DLD1 (cell line): ENCODE measurements around the gene YIPF1.

Experiments used
- in situ Hi-C: cut with HindIII; loops from 2 replicates; pipeline ENCODE4 v1.10.0; 2017; ENCODE audit warnings: low sequenced_read_pairs

YIPF1 gene

DNA sequence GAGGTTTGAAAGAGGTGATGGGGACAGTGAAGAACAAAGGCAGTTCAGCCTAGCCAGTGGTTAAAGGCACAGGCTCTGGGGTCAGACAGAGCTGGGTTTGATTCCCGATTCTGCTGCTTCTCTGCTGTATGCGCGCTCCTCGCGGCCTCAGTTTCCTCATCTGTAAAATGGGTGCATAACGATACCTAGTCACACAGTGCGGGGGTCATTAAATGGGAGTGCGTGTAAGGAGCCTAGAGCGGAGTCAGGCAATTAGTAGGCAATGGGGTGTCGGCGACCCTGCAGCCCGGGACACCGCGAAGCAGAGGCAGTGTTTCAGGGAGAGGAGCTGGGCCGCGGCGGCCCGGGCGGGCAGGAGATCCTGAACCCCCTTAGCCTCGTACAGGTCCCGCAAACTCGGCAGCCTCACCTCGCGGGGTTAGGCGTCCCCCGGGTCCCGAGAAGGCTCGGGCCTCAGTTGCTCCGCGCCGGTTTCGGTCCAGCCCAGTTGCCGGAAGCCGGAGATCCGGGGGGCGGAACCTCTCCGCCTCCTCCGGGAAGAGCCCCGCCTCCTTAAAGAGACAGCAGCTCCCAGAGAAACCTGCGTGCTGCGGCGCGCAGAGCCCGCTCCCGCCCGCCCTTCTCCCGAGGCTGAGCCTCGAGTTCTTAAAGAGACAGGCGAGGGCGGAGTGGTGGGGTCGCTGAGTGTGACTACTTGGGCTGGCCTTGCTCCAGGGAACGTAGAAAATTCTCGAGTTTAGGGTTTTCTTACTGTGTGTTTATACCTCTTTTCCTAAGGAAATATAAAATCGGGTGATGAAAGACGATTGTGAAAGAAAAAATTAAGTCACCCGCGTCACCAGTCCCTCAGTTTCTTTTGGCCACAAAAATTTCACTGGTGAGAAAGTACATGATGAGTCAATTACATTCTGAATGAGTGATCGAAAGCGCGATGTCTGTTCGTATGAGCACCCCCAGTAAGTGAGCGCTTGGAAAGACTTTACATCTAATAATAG lies at the start of gene YIPF1:
Gene YIPF1 (minus strand): TSS at position 494 of the 995 bp plus-strand sequence. CDS start 860 bp downstream, outside the sequence.
- in situ Hi-C loops = no loop called here

DNA sequence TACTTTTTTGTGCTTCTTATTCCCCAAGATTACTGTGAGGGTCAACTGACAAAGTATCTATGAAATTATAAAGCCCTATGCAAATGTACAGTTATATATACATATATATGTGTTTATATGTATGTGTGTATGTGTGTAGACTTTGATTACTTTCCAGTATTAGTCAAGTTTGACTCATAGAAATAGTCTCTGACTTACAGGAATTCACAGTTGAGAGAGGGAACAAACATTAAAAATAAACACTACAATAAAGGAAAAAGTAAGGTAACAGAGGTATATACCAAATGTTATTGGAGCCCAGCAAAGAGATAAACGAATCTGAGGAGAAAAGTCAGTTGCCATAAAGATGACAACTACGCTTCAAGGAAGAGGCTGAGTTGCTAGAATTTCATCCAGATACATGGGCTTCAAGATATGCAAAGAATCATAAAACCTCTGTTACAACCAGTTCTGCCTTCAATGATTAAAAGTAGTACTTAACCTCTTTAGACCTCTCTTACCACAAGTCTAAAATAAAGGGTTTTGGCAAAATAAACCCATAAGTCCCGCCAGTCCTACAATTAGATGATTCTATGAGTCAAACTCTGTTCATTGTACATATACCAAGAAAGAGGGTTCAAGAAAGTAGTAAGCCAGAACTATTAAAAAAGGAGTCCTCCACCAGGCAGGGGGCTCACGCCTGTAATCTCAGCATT lies 48.7 kb upstream of the YIPF1 start:
- in situ Hi-C loops = no loop called here

DNA sequence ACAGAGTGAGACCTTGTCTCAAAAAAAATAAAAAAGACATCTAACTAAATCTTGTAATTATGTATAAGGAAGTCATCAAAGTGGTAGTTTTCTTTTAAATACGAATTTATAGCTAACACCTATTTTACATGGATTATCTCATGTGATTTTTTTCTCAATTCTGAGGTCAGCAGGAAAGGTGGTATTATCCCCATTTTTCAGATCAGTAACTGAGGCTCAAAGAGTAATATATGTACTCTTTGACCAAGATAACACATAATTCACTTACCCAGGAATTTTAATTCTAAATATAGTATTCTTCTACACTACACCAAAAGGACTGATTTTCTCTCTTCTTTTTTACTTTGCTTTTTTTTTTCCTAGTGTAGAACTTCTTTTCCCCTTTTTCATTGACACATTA lies 46.8 kb upstream of the YIPF1 start:
- in situ Hi-C loops = no loop called here

DNA sequence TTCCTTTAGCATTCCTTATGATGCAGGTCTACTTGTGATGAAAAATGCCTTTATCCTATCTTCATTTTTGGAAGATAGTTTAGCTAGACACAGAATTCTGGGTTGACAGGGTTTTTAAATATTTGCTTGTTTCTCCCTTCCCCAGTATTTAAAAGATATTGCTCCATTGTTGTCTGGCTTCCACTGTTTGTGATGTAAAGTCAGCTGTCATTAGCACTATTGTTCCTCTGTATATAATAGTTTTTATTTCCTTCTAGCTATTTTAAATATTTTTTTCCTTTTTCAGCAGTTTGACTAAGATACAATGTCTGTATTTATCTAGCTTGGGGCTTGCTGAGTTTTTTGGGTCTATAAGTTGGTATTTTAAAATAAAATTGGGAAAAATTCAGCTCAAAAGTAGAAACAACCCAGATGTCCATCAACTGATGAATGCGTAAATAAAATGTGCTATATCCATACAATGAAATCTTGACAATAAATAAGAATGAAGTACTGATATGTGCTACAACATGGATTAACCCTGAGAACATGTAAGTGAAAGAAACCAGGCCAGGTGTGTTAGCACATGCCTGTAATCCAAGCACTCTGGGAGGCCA lies 44.7 kb upstream of the YIPF1 start:
- in situ Hi-C loops = no loop called here

DNA sequence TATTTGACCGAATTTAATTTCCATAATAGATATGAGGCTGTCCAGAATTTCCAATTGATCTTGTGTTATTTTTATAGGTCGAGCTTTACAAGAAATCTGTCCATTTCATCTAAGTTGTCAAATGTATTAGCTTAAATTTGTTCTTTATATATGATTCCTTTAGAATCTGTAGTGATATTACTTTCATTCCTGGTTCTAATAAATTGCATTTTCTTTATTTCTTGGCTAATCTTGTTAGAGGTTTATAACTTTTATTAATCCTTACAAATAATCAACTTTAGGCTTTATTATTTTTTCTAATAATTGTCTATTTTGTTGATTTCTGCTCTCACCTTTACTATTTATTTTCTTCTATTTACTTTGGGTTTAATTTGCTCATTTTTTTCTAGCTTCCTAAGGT lies 41.9 kb upstream of the YIPF1 start:
- in situ Hi-C loops = no loop called here

DNA sequence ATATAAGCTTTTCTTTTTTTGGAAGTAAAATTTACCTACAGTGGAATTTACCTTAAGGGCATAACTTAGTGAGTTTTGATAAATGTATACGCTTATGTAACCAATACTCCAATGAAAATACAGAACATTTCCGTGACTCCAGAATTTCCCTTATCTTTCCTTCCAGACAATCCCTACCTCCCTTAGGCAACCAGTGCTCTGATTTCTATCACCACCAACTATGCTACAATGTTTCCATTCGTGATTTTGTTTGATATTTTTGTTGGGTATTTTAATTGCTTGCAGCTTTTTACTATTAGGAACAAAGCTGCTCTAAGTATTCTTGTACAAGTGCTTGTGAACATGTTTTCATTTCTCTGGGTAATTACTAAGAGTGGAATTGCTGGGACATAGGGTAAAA lies 41.3 kb upstream of the YIPF1 start:
- in situ Hi-C loops = no loop called here

DNA sequence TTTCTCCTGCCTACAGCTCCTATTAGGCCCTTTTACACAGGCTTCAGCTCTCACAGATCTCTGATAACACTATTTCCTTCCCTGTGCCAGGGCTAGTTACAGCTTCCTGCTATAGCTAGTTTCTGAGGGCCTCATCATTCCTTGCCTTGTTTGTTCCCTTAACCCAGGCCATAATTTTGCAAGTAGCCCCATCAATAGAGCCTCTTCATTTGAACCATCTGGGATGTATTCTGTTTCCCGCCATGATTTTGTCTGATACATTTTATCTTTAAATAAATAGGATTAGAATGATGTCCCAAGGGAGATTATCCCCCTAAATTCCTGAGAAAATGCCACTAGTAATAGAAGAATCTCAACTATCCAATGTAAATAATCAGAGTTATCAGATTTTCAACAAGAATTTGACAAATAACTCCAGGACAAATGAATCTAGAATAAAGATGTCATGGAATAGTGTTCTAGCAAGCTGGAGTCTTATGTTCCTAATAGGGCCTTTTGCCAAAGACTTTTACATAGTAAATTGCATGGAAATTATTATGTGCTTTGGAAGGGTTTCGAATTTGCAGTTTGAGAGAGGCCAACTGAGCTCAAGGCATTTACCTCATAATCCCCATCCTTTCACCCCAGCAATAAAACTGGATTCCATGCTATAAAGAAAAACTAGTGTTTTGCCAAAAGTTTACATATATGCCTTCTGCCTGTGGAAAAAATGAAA lies 39.8 kb upstream of the YIPF1 start:
- in situ Hi-C loops = no loop called here

DNA sequence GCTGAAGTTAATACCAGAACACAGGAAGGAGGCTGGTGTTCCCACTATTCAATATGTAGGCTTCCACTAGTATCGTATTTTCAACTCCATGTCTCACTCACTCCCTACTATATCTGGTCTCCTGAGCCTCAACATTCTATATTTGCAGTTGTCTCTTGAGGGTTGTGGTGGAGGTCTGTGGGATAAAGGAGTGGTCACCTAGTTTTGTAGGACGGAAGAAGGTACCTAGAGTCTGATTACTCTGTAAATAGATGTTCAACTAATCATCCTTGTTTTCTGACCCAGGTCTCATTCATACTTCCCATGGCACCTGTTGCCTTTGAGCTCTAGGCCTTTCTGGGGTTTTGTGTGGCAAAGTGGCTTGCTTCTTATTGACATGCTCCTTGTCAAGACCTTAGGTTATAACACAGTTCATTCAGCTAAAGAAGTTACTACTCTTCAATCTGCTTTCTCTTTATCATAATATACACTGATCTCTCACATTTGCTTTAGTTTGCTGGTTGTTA lies 37.8 kb upstream of the YIPF1 start:
- in situ Hi-C loops = no loop called here

DNA sequence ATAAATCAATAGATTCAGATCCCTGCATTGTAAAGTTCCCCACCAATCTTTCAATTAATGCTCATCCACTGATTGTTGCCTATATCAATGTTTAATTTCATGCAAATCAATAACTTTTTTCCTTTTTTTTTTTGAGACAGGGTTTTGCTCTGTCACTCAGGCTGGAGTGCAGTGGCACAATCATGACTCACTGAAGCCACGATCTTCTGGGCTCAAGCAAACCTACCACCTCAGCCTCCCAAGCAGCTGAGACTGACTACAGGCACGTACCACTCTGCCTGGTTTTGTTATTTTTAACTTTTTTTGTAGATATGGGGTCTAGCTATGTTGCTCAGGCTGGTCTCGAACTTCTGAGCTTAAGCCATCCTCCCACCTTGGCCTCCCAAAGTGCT lies 30.1 kb upstream of the YIPF1 start:
- in situ Hi-C loops = no loop called here

DNA sequence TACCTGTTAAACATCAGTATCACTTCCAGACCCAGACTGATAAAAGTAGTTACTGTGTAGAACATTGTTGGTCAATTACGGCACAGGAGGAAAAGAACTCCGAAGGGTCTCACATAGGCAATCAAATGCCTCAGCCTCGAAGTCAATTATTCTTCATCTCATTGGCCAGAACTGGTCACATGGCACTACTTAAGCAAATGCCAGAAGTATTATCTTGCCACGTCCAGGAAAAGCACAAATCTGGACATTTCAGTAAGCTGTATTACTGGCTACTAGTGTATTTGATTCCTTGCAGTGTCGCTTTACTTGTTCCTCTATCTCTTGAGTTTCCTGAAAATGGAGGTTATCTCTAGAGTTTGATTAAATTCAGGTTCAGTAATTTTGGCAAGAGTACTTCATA lies 28.7 kb upstream of the YIPF1 start:
- in situ Hi-C loops = no loop called here

DNA sequence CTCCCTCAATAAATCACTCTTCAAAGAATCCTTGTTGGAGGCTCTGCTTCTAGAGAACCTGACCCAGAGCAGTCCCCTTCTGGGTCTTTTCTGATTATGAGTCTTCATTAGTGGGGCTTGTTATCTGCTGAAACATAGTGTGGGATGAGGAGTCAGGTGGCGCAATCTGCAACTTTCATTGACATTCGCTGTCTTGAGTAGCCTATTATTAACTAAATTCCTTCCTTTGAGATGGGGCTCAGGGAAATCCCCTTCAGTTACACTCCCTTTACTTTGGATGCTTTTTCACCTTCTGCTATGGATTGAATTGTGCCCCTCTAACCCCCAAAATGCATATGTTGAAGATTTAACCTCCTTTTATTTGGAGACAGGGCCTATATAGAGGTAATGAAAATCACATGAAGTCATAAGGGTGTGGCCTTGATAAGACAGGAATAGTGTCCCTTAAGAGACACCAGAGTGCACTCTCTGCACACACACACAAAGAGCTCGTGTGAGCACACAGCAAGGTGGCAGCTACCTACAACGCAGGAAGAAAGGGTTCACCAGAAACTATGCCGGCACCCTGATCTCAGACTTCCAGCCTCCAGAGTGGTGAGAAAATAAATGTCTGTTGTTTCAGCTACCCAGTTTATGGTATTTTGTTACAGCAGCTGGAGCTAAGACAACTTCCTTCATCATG lies 23.9 kb upstream of the YIPF1 start:
- in situ Hi-C loops = no loop called here

DNA sequence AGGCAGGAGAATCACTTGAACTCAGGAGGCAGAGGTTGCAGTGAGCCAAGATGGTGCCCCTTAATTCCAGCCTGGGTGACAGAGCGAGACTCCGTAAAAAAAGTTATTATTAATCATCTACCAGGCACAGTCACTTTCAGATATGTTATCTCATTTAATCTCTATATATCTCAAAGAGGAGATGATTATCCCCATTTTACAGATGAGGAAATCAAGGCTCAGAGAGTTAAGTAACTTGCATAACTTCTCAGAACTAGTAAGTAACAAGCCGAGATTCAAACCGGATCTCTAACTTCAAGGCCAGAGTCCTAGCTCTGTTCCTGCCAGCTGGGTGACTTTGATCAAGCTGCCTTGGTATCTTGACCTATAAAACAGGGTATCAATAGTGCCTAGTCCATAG lies 21.8 kb upstream of the YIPF1 start:
- in situ Hi-C loops = no loop called here

DNA sequence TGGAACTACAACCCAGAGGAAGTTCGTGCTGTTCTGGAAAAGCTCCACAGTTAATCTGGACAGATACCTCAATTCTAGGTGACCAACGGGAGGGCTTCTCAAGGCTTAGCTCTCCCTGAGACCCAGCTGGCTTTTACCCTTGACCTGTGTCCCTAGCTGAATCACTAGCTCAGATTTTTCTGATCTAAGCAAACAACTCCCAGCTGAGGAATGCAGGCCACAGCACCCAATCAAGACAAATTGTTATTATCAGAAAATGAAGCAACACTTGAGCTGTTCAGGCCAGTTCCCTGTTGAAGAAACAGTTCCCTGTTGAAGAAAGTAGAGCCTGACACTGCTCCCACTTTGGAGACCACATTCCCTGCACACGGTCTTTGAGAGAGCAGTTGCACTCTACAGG lies 20.3 kb upstream of the YIPF1 start:
- in situ Hi-C loops = no loop called here

DNA sequence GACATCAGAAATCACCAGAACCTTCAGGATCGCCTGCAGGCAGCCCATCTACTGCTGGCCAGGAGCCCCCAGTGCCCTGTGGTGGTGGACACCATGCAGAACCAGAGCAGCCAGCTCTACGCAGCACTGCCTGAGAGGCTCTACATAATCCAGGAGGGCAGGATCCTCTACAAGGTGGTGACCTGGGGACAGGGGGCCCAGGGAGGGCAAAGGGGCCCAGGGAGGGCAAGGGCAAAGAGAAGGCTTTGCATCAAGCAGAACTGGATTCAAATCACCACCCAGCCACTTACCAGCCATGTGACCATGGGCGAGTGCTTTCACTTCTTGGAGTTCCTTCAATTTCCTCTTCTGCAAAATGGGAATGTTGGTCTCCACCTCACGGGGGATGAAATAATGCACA lies 16.5 kb upstream of the YIPF1 start:
- in situ Hi-C loops = no loop called here

DNA sequence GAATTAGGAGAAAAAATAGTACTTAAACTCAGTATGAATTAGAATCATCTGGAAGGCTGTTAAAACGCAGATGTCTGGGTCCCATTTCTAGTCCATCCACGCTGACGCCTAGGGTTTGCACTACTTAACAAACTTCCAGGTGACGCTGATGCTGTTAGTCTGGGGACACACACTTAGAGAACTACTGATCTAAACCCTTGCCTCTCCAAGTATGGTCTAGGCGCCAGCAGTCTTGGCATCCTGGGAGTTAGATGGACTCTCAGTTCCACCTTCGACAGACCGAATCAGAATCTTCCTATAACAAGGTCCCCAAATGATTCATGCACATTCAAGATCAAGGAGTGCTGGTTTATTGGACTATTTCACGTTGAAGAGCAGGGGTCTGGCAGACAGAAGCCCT lies 15.9 kb upstream of the YIPF1 start:
- in situ Hi-C loops = no loop called here

DNA sequence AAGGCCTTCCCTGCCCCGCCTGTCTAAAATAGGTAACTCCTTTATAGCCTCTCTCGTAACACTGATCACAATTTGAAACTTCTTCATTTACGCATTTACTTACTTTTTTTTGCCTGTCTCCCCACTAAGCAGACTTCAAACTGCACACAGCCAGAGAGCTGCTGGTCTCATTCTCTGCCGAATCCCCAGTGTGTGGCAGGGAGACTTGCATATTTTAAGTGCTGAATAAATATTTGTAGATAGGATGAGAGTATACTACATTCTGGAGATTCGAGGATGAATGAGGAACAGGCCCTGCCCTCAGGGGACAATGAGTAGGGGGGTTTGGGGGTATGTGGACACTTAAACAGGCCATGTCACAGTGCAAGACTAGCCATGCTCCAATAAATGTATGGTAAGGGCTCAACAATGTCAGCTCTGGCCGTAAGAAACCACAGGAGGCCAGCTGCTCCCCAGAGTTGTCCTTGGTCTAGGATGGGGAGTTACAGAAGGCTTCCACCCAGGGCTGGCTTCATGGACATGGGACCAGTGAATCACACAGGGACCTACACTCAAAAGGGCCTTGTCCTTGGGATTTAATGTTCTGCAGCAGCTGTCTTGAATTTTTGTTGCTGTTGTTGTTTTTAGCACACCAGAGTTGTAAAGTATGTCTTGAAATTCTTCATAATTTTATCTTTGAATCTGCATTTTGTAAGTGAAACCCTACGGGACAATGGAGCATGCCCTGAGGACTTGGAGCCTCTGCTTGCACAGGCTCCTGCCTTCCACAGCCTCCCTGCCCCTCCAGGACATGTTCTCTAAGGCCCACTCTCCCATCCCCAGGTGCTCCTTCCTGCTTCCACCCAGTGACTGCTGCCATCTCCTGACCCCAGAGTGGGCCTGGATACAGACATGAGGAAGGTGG lies 12.9 kb upstream of the YIPF1 start:
- in situ Hi-C loops = no loop called here

DNA sequence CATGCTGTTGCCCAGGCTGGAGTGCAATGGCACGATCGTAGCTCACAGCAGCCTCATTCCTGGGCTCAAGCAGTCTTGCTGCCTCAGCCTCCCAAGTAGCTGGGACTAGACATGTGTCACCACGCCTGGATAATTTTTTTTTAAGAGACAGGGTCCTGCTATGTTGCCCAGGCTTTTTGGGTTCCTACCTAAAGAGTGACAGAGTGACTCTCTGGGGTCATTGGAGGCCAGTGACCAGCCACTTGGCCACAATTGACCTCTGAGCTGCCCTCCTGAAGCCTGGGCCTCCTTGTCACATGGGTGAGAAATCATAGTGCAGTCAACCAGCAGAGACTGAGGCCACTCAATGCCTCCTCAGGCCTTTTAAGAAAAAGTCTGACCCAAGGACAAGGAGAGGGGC lies 10.1 kb upstream of the YIPF1 start:
- in situ Hi-C loops = no loop called here

DNA sequence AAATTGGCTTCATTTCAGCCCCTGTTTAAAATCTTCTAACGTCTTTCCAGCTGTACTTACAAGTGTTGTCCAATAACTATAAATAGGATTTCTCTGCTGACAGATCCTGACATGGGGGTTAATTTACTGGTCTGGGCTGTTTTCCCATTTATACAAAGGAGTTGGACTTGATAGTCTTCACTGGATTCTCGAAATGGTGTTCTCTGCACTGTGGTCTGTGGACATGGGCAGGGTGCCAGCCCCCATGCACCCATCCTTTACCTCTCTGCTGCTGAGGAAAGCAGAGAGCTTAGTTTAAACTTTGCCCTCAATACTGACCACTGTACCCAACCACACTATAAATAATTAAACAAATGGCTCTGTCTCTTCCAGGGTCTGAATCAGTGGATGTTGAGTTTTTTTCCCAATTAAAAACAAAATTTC lies 9.6 kb upstream of the YIPF1 start:
- in situ Hi-C loops = no loop called here

DNA sequence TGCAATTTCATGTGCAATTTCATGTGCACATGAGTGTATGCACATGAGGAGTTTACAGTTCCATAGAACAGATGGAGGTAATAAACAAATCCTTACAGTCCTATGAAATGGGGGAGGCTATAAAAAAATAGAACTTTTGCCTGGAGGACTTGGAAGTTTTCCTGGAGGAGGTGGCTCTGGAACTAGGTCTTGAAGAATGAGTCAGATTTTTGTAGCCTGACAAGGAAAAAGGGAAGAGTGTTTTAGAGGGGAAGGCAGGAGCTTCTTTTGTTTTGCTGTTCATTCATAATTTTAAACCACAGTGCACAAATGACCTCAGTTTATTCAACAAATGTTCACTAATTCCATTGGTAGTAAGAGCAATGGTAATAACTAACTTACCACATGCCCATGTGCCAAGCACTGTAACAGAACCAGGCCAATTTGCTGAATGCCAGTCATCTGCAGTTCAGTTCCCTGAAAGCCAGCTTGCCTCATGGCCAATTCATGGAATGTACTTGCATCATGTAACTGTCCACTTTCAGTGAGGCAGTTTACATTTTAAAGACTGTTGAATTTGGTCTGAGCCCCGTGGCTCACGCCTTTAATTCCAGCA lies 7.1 kb upstream of the YIPF1 start:
- in situ Hi-C loops = no loop called here
